ENCODE results near the gene GUCD1.
"Not testable (repeated sequence)": the region's sequence is repeated elsewhere in the genome, so short reads cannot be mapped to it uniquely, and the experiment has no call there.

GUCD1 gene

DNA sequence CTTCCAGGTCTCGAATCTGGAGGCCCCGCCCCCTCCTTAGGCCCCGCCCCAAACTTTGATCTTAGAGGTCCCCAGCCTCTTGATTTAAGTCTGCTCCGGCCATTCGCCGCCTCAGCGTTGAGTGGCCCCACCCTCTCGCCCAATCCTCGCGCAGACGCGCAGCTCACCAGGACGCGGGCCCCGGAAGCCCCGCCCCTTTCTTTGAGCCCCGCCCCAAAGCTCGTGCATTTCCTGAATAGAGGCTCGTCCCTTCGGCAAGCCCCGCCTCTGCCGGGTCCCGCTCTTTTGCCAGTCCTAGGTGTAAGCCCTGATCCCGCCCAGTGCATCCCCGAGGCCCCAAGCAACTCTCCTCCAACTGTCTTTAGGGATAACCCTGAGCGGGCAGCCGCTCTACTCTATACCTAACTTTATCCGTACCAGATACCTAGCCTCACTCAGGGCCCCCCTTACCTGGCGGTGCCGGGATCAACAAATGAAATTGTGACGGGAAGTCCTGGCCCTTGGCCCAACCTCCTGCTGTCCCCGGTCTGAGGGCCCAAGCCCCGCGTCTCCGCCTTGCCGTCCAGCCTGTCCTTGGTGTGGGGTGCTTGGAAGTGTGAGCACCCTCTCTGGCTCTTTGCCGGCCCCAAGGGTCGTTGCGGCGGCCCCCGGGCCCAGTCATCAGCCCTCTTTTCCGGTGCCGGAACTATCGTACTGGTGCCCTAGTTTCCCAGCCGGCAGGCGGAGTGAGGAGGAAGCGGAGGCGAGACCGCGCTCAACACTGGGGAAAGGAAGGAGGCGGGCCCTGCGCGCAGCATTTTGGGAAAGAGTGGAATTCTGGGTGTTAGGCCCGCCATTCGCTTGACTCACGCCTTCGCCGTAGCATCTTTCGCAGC lies 464 bp upstream of the GUCD1 start, which contains the start of gene SNRPD3:
TSS of gene SNRPD3 (plus strand) at position 835 of the 875 bp plus-strand sequence. CDS start 1,676 bp downstream, outside the sequence.
- peak within 1 kb of the TSS; percentile 100 for H3K4me3 ChIP-seq (ENCODE audit: low read depth, low read length)
- DNase-seq (ENCODE audit: low read depth) = peak; percentile 93
- TF ChIP-seq, protein P1, sequence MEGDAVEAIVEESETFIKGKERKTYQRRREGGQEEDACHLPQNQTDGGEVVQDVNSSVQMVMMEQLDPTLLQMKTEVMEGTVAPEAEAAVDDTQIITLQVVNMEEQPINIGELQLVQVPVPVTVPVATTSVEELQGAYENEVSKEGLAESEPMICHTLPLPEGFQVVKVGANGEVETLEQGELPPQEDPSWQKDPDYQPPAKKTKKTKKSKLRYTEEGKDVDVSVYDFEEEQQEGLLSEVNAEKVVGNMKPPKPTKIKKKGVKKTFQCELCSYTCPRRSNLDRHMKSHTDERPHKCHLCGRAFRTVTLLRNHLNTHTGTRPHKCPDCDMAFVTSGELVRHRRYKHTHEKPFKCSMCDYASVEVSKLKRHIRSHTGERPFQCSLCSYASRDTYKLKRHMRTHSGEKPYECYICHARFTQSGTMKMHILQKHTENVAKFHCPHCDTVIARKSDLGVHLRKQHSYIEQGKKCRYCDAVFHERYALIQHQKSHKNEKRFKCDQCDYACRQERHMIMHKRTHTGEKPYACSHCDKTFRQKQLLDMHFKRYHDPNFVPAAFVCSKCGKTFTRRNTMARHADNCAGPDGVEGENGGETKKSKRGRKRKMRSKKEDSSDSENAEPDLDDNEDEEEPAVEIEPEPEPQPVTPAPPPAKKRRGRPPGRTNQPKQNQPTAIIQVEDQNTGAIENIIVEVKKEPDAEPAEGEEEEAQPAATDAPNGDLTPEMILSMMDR (IDR thresholded peaks at IDR 0.05; ENCODE audit: control insufficient read depth, extremely low read depth, insufficient read depth) = no peak

GRCh38 chr22:24553597-24554312 lies 1.2 kb downstream of the GUCD1 start:
- peak overlapping the region; percentile 100 for H3K4me3 ChIP-seq (ENCODE audit: low read depth, low read length)
- TF ChIP-seq, protein P1 (IDR thresholded peaks at IDR 0.05; ENCODE audit: control insufficient read depth, extremely low read depth, insufficient read depth) = no peak
- DNase-seq (ENCODE audit: low read depth) = no peak

DNA sequence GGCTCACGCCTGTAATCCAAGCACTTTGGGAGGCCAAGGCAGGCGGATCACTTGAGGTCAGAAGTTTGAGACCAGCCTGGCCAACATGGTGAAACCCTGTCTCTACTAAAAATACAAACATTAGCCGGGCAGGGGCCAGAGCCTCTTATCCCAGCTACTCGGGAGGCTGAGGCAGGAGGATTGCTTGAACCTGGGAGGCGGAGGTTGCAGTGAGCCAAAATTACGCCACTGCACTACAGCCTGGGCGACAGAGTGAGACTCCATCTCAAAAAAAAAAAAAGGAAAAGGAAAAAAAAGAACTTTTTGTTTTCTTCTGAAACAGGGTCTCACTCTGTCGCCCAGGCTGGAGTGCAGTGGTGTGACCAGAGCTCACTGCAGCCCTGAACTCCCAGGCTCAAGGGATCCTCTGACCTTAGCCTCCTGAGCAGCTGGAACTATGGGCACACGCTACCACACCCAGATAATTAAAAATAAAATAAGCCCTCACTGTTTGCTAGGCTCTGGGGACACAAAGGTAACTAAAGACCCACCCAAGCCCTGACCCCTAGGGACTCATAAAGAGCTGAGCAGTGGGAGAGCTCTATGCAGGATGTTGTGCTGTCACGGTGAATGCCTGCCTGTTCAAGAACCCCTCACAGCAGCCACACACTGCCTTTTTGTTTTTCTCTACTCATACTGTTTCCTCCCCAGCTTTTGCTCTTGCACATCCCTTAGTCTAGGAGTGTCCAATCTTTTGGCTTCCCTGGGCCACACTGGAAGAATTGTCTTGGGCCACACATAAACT lies 2.2 kb downstream of the GUCD1 start:
- not testable (repeated sequence) for DNase-seq (ENCODE audit: low read depth)
- peak overlapping the region; percentile 100 for H3K4me3 ChIP-seq (ENCODE audit: low read depth, low read length)

DNA sequence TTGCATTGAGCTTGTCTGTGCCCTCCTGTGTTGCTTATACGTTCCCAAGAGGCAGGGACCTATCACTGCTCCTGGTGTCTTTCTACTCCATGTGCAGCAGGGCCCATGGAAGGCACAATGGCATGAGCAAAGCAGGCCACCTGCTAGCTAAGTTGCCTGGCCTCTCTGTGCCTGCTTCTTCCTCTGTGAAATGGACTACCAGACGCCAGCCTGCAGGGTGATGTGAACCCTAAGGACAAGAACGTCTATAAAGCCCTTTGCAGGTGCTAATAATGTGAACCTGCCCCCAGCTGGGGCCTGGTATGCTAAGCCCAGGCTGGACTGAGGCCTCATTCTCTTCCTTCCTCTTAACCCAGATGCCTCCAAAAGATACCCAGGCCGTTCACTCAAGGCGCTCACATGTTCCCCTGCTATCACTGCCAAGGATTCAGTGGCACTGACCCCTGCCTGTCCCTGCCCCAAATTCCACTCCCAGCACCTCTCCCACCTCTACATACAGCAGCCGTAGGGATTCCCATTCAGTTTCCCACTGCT lies 4.0 kb downstream of the GUCD1 start:
- TF ChIP-seq, protein P1 (IDR thresholded peaks at IDR 0.05; ENCODE audit: control insufficient read depth, extremely low read depth, insufficient read depth) = no peak
- DNase-seq (ENCODE audit: low read depth) = no peak
- no peak overlapping the region for H3K4me3 ChIP-seq (ENCODE audit: low read depth, low read length)

DNA sequence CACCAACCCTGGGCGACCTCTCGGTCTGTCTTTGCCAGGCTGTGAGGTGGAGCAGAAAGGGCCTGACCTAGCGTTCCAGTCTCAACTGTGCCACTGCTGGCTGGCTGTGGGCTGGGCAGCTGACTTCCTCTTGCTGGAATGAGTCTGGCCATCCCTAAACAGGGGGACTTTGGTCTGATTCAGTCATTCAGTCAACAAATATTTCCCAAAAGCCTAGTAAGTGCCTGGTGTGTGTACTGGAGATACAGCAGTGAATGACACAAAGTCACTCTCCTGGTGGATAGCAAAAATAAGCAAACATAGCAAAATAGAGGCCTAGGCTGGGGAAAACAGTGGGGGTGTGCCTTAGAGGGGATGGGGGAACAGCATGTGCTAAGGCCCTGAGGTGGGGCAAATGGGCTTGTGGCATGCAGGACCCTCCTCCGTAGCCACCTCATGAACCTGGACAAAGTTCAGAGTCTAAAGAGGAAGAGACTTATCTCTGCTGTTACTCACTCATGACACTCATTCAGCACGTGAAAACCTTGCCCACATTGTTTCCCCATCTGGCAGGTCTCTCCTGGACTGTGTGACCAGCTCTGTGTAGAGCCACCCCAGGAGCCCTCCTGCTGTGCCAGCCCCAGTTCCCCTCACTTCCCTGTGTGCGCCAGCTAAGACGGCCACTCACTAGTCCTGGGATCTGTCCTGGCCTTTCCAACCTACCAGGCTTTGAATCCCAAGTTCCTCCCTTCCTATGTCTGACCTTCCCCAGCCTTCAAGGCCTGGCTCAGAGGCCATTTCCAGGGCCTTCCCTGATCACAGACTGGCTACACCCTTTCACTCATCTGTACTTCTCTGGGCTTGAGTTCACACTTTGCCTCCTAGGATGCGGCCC lies 4.7 kb downstream of the GUCD1 start:
- H3K4me3 ChIP-seq (ENCODE audit: low read depth, low read length) = no peak overlapping the region
- TF ChIP-seq, protein P1 (IDR thresholded peaks at IDR 0.05; ENCODE audit: control insufficient read depth, extremely low read depth, insufficient read depth) = no peak
- no peak for DNase-seq (ENCODE audit: low read depth)

GRCh38 chr22:24548812-24549211 lies 6.1 kb downstream of the GUCD1 start:
- H3K4me3 ChIP-seq (ENCODE audit: low read depth, low read length) = no peak overlapping the region
- DNase-seq (ENCODE audit: low read depth) = no peak
- TF ChIP-seq, protein P1 (IDR thresholded peaks at IDR 0.05; ENCODE audit: control insufficient read depth, extremely low read depth, insufficient read depth) = no peak

Measured in LNCaP clone FGC (cell line).